Measurements from ENCODE around the gene SPI1.

- TF ChIP-seq POLR2A (IDR thresholded peaks at IDR 0.05; ENCODE audit: extremely low read depth, insufficient read length) (no peak), CTCF (IDR thresholded peaks at IDR 0.05; ENCODE audit: low read depth, low read length) (no peak), MAX (IDR thresholded peaks at IDR 0.05; ENCODE audit: low read depth, low read length) (no peak), MYC (IDR thresholded peaks at IDR 0.05; ENCODE audit: low read depth, low read length) (no peak)
Measured at GRCh38 chr11:47336595-47336994, 41.8 kb downstream of the SPI1 start.
